ENCODE data around the gene RPTOR.

Gene RPTOR

GRCh38 chr17:80862978-80863377 is 318.3 kb downstream of the RPTOR start:
- H3K9me3 ChIP-seq (ENCODE audit: insufficient read depth, low read length): no peaks in the 10 kb centered on the region
- H4K20me1 ChIP-seq (ENCODE audit: insufficient read depth, low read length): 0 out of 2 replicates have a peak, but pooled peaks cover 9% of the 10 kb centered on the region
- no peak overlapping the region for H3K4me3 ChIP-seq (ENCODE audit: low read length)
- H3K4me1 ChIP-seq (ENCODE audit: low read length): peaks cover 16% of the 10 kb centered on the region
- peaks cover 21% of the 10 kb centered on the region for H3K36me3 ChIP-seq (replicated peaks; ENCODE audit: low read depth, low read length)
- no peak overlapping the region for H3K9ac ChIP-seq (ENCODE audit: low read length)
- no peak overlapping the region for H3K27ac ChIP-seq (ENCODE audit: low read length)
- no peaks in the 10 kb centered on the region for H3K79me2 ChIP-seq (ENCODE audit: low read length)
- no peak overlapping the region for H3K4me2 ChIP-seq (ENCODE audit: low read length)
- H3K27me3 ChIP-seq (ENCODE audit: low read depth, low read length): 0 out of 2 replicates have a peak, but pooled peaks cover 3% of the 10 kb centered on the region
- TF ChIP-seq, protein P1, sequence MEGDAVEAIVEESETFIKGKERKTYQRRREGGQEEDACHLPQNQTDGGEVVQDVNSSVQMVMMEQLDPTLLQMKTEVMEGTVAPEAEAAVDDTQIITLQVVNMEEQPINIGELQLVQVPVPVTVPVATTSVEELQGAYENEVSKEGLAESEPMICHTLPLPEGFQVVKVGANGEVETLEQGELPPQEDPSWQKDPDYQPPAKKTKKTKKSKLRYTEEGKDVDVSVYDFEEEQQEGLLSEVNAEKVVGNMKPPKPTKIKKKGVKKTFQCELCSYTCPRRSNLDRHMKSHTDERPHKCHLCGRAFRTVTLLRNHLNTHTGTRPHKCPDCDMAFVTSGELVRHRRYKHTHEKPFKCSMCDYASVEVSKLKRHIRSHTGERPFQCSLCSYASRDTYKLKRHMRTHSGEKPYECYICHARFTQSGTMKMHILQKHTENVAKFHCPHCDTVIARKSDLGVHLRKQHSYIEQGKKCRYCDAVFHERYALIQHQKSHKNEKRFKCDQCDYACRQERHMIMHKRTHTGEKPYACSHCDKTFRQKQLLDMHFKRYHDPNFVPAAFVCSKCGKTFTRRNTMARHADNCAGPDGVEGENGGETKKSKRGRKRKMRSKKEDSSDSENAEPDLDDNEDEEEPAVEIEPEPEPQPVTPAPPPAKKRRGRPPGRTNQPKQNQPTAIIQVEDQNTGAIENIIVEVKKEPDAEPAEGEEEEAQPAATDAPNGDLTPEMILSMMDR (IDR thresholded peaks at IDR 0.05; ENCODE audit: low read depth, low read length): no peak
- no peak for TF ChIP-seq EZH2phosphoT487 (IDR thresholded peaks at IDR 0.05; ENCODE audit: low read depth)
- no peak overlapping the region for H2AFZ ChIP-seq (ENCODE audit: low read depth, low read length)

DNA sequence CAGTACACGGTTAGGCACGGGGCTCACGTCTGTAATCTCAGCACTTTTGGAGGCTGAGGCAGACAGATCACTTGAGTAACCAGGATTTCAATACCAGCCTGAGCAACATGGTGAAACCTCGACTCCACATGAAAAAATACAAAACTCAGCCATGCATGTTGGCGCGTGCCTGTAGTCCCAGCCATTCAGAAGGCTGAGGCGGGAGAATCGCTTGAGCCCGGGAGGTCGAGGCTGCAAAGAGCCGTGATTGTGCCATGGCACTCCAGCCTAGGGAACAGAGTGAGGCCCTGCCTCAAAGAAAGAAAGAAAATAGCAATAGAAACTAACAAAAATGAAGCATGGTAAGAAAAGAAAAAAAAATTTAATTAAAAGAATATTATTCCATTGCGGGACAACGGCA is 319.0 kb downstream of the RPTOR start:
- Histone ChIP-seq H4K20me1 (ENCODE audit: insufficient read depth, low read length) (0 out of 2 replicates have a peak, but pooled peaks cover 11% of the 10 kb centered on the region), H3K4me2 (ENCODE audit: low read length) (no peak overlapping the region), H3K4me3 (ENCODE audit: low read length) (no peak overlapping the region), H3K9ac (ENCODE audit: low read length) (no peak overlapping the region), H3K27me3 (ENCODE audit: low read depth, low read length) (peaks cover 6% of the 10 kb centered on the region; the same call in 1 of the 2 replicates), H3K79me2 (ENCODE audit: low read length) (no peaks in the 10 kb centered on the region), H3K4me1 (ENCODE audit: low read length) (peaks cover 18% of the 10 kb centered on the region), H3K27ac (ENCODE audit: low read length) (no peak overlapping the region), H2AFZ (ENCODE audit: low read depth, low read length) (no peak overlapping the region), H3K36me3 (replicated peaks; ENCODE audit: low read depth, low read length) (peaks cover 21% of the 10 kb centered on the region), H3K9me3 (ENCODE audit: insufficient read depth, low read length) (no peaks in the 10 kb centered on the region)
- no peak for TF ChIP-seq EZH2phosphoT487 (IDR thresholded peaks at IDR 0.05; ENCODE audit: low read depth)
- TF ChIP-seq, protein P1 (IDR thresholded peaks at IDR 0.05; ENCODE audit: low read depth, low read length): no peak

DNA sequence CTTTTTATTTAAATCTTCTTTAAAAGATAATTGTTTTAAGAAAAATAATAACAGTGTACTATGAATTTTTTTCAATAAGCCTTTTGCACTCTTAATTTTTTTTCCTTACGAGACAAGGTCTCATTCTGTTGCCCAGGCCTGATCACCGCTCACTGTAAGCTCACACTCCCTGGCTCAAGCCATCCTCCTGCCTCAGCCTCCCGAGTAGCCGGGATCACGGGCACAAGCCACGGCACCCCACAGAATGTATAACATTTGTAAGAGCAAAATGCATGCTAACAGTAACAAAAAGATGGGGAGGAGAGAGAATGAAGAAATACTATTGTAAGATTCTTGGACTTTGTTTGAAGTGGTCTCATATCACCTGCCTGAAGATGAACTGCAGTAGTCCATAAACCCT is 320.1 kb downstream of the RPTOR start:
- peaks cover 18% of the 10 kb centered on the region for H3K4me1 ChIP-seq (ENCODE audit: low read length)
- no peak overlapping the region for H3K4me3 ChIP-seq (ENCODE audit: low read length)
- H3K4me2 ChIP-seq (ENCODE audit: low read length): no peak overlapping the region
- H4K20me1 ChIP-seq (ENCODE audit: insufficient read depth, low read length): 0 out of 2 replicates have a peak, but pooled peaks cover 11% of the 10 kb centered on the region
- peaks cover 21% of the 10 kb centered on the region for H3K36me3 ChIP-seq (replicated peaks; ENCODE audit: low read depth, low read length)
- peaks cover 6% of the 10 kb centered on the region; the same call in 1 of the 2 replicates for H3K27me3 ChIP-seq (ENCODE audit: low read depth, low read length)
- TF ChIP-seq, protein P1 (IDR thresholded peaks at IDR 0.05; ENCODE audit: low read depth, low read length): no peak
- no peak for TF ChIP-seq EZH2phosphoT487 (IDR thresholded peaks at IDR 0.05; ENCODE audit: low read depth)
- no peak overlapping the region for H2AFZ ChIP-seq (ENCODE audit: low read depth, low read length)
- no peak overlapping the region for H3K9ac ChIP-seq (ENCODE audit: low read length)
- H3K79me2 ChIP-seq (ENCODE audit: low read length): no peaks in the 10 kb centered on the region
- H3K27ac ChIP-seq (ENCODE audit: low read length): no peak overlapping the region
- H3K9me3 ChIP-seq (ENCODE audit: insufficient read depth, low read length): no peaks in the 10 kb centered on the region

- Histone ChIP-seq H4K20me1 (ENCODE audit: insufficient read depth, low read length) (peaks cover 15% of the 10 kb centered on the region; the same call in 1 of the 2 replicates), H3K9ac (ENCODE audit: low read length) (no peak overlapping the region), H3K27ac (ENCODE audit: low read length) (no peak overlapping the region), H3K4me2 (ENCODE audit: low read length) (no peak overlapping the region), H3K36me3 (replicated peaks; ENCODE audit: low read depth, low read length) (peaks cover 17% of the 10 kb centered on the region), H3K9me3 (ENCODE audit: insufficient read depth, low read length) (no peaks in the 10 kb centered on the region), H3K4me1 (ENCODE audit: low read length) (peaks cover 11% of the 10 kb centered on the region), H3K4me3 (ENCODE audit: low read length) (no peak overlapping the region), H3K27me3 (ENCODE audit: low read depth, low read length) (peaks cover 6% of the 10 kb centered on the region; the same call in 1 of the 2 replicates), H3K79me2 (ENCODE audit: low read length) (no peaks in the 10 kb centered on the region), H2AFZ (ENCODE audit: low read depth, low read length) (no peak overlapping the region)
- TF ChIP-seq, protein P1 (IDR thresholded peaks at IDR 0.05; ENCODE audit: low read depth, low read length): peak; percentile 62
- TF ChIP-seq EZH2phosphoT487 (IDR thresholded peaks at IDR 0.05; ENCODE audit: low read depth): no peak
Observed at GRCh38 chr17:80866050-80866793, 321.6 kb downstream of the RPTOR start.
